HepG2 (cell line): ENCODE measurements around the gene HACL1.
"Not testable (repeated sequence)": the region's sequence is repeated elsewhere in the genome, so short reads cannot be mapped to it uniquely, and the experiment has no call there.

Experiments used
- NFE2 ChIP-seq: sonication (generic); formaldehyde crosslinking; IDR thresholded peaks from 2 replicates; pipeline ENCODE4 v1.4.0; 2020; ENCODE audit warnings: missing genetic modification reagents
- TARDBP ChIP-seq: sonication (generic); formaldehyde crosslinking; IDR thresholded peaks from 2 replicates; pipeline ENCODE4 v1.8.0; 2022; ENCODE audit warnings: mild to moderate bottlenecking, missing genetic modification reagents

GRCh38 chr3:15604584-15604983, 3.2 kb upstream of the HACL1 start:
- TF ChIP-seq TARDBP; NFE2 (CRISPR knock-in tag): not testable (repeated sequence)
